AG04450 (cell line): Measurements from ENCODE around the gene ARID5A. TPM values are rescaled to one million over a fixed set of nuclear protein-coding genes. Genes with fewer than 3 reads are reported as not detected.

Experiments
- polyA plus RNA-seq: library from polyadenylated mRNA; depleted of rRNA; stranded (reverse); fragments of >200 nt; gene quantifications from 2 replicates; pipeline ENCODE4 v1.2.3, GENCODE V29; 2011; rRNA removed

Gene ARID5A
- polyA plus RNA-seq, 1 experiment: 3.1 TPM

Other genes with a start within 250 kb of the ARID5A start
- gene SNRNP200, start 231.2 kb upstream of the ARID5A start, polyA plus RNA-seq: 99.0 and 136 TPM in 2 replicates
- gene ITPRIPL1, start 211.4 kb upstream of the ARID5A start, polyA plus RNA-seq: 3.4 and 3.7 TPM in 2 replicates
- gene NCAPH, start 201.0 kb upstream of the ARID5A start, polyA plus RNA-seq: 5.8 and 7.2 TPM in 2 replicates
- not detected in 2 replicates for gene NEURL3, start 31.4 kb upstream of the ARID5A start, polyA plus RNA-seq
- gene KANSL3, start 101.6 kb downstream of the ARID5A start, polyA plus RNA-seq: 17.1 and 22.7 TPM in 2 replicates
- gene FER1L5, start 106.0 kb downstream of the ARID5A start, polyA plus RNA-seq: 0.17 and 0.20 TPM in 2 replicates
- gene LMAN2L, start 203.3 kb downstream of the ARID5A start, polyA plus RNA-seq: 29.6 and 35.1 TPM in 2 replicates
- 4.7 and 4.9 TPM in 2 replicates for gene CNNM4, start 224.2 kb downstream of the ARID5A start, polyA plus RNA-seq